Measurements from ENCODE around the gene SLC38A8.

SLC38A8 gene

DNA sequence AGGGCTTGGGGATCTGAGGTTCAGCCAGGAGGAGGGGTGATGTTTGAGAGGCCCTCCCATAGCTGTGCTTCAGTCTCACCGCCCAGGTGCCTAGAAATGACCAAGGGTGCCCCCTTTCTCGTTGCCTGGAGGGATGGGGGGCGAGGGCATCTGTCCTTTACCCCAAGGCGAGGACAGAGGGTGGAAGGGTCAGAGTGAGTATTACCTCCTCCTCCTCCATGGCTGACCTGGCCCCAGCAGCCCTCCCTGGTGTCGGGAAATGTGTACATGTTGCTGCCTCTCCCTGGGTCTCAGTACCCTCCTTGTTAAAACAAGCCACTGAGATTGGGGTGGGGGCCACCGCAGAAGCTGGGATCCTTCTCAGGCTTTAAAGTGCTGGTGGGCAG lies 72.2 kb downstream of the SLC38A8 start:
- TF ChIP-seq CREB1 (IDR thresholded peaks at IDR 0.05; ENCODE audit: low read depth): no peak
- no peak for TF ChIP-seq YY1 (IDR thresholded peaks at IDR 0.05; ENCODE audit: low read depth)
- TF ChIP-seq, protein P1, sequence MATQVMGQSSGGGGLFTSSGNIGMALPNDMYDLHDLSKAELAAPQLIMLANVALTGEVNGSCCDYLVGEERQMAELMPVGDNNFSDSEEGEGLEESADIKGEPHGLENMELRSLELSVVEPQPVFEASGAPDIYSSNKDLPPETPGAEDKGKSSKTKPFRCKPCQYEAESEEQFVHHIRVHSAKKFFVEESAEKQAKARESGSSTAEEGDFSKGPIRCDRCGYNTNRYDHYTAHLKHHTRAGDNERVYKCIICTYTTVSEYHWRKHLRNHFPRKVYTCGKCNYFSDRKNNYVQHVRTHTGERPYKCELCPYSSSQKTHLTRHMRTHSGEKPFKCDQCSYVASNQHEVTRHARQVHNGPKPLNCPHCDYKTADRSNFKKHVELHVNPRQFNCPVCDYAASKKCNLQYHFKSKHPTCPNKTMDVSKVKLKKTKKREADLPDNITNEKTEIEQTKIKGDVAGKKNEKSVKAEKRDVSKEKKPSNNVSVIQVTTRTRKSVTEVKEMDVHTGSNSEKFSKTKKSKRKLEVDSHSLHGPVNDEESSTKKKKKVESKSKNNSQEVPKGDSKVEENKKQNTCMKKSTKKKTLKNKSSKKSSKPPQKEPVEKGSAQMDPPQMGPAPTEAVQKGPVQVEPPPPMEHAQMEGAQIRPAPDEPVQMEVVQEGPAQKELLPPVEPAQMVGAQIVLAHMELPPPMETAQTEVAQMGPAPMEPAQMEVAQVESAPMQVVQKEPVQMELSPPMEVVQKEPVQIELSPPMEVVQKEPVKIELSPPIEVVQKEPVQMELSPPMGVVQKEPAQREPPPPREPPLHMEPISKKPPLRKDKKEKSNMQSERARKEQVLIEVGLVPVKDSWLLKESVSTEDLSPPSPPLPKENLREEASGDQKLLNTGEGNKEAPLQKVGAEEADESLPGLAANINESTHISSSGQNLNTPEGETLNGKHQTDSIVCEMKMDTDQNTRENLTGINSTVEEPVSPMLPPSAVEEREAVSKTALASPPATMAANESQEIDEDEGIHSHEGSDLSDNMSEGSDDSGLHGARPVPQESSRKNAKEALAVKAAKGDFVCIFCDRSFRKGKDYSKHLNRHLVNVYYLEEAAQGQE (IDR thresholded peaks at IDR 0.05; ENCODE audit: low read depth): no peak
- TF ChIP-seq EGR1 (IDR thresholded peaks at IDR 0.05): no peak
- no peak for TF ChIP-seq ZBTB7A (IDR thresholded peaks at IDR 0.05; ENCODE audit: low read depth)
- no peak for TF ChIP-seq EP300 (IDR thresholded peaks at IDR 0.05; ENCODE audit: borderline replicate concordance)
- no peak for TF ChIP-seq TEAD4 (IDR thresholded peaks at IDR 0.05)
- TF ChIP-seq, protein P2, sequence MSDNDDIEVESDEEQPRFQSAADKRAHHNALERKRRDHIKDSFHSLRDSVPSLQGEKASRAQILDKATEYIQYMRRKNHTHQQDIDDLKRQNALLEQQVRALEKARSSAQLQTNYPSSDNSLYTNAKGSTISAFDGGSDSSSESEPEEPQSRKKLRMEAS (IDR thresholded peaks at IDR 0.05): no peak
- TF ChIP-seq CEBPB (IDR thresholded peaks at IDR 0.05): no peak
- TF ChIP-seq, protein P3, sequence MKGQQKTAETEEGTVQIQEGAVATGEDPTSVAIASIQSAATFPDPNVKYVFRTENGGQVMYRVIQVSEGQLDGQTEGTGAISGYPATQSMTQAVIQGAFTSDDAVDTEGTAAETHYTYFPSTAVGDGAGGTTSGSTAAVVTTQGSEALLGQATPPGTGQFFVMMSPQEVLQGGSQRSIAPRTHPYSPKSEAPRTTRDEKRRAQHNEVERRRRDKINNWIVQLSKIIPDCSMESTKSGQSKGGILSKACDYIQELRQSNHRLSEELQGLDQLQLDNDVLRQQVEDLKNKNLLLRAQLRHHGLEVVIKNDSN (IDR thresholded peaks at IDR 0.05): no peak
- no peak for TF ChIP-seq FOXM1 (IDR thresholded peaks at IDR 0.05; ENCODE audit: borderline replicate concordance, low read depth)
- TF ChIP-seq TCF12 (IDR thresholded peaks at IDR 0.05; ENCODE audit: low read depth): no peak
- TF ChIP-seq RAD21 (IDR thresholded peaks at IDR 0.05; ENCODE audit: low read depth): no peak
- no peak for TF ChIP-seq TAF1 (IDR thresholded peaks at IDR 0.05; ENCODE audit: low read depth)

DNA sequence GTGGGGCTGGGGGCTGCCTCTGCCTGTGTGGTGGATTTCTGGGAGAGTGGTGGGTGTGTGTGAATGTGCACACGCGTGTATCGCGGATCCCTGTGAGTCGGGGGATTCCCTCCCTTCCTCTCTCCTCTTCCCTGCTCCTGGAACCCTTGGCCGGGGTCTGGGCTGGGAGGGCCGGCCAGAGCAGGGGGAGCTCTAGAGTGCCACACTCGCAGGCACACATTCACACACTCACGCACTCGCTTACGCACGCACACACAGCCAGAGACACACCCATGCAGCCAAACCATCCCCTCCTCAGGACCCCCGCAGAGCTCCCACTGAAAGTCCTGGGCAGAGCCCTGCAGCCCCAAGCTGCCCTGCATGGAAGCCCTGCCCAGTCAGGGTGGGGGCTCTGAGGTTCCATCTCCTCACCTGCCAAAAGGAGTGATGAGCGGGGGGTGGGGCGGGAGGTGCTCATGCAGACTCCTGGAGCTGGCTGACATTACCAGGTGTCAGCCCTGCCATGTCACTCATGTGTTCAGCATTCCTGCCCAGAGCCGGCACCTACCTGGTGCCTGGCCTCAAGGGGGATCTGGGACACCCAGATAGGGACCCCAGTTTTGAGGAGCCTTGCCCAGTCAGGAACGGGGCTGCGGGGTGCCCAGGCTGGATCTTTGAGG lies 72.7 kb downstream of the SLC38A8 start:
- TF ChIP-seq, protein P3 (IDR thresholded peaks at IDR 0.05): no peak
- no peak for TF ChIP-seq NFIC (IDR thresholded peaks at IDR 0.05)
- TF ChIP-seq, protein P1 (IDR thresholded peaks at IDR 0.05; ENCODE audit: low read depth): no peak

DNA sequence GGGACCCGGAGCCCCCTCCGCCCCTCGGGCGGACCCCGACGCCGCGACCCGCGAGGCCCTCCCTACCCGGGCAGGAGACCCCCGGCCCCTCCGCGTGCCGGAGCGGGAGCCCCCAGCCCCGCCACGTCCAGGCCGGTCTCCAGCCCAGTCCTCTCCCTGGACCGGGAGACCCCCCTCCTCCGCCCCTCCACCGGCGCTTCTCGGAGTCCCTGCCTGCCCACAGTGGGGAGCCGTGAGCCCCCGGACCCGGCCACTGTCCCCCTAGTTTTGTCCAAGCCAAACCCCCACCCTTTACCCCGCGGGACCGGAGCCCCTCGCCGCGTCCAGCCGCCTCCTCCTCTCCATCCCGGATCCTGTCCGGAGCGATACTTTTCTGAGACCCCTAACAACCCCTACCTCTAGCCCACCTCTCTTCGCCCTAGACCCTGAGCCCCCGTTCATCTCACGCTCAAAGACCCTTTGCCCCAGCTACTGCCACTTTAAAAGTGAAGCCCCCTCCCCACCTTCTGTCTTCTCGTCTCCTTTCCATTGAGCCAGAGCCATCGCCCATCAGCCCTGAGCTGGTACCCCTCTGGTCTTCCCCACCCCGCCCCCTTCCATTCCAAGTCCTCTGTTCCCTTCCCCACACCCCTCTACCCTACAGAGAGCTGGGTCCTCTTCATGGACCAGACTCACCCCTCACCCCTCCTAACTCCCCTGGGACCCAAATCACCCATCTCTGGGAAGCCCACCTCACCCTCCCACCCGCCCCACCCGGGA lies 73.5 kb downstream of the SLC38A8 start:
- TF ChIP-seq YY1 (IDR thresholded peaks at IDR 0.05; ENCODE audit: low read depth): no peak
- TF ChIP-seq, protein P3 (IDR thresholded peaks at IDR 0.05): no peak
- TF ChIP-seq ZBTB7A (IDR thresholded peaks at IDR 0.05; ENCODE audit: low read depth): peak; percentile 66
- no peak for TF ChIP-seq TAF1 (IDR thresholded peaks at IDR 0.05; ENCODE audit: low read depth)

DNA sequence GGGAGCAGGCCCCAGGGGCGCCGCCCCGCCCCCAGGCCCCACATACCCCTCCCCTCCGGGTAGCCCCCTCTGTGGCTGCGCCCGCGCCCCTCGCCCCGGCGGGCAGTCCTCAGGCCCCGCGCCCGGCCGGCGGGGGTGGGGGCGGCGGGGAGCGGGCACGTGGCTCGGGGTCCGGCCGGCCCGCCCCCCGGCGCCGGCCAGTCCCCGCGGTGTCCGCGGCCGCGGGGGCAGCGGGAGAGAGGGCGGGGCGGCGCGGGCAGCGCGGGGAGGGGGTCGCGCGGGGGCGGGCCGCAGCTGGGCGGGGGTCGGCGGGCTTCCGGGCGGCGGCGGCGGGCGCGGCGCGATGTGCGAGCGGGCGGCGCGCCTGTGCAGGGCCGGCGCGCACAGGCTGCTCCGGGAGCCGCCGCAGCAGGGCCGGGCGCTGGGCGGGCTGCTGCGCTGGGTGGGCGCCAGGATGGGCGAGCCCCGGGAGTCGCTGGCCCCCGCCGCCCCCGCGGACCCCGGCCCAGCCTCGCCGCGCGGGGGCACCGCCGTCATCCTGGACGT lies 74.2 kb downstream of the SLC38A8 start:
- no peak for TF ChIP-seq YY1 (IDR thresholded peaks at IDR 0.05; ENCODE audit: low read depth)
- TF ChIP-seq NFIC (IDR thresholded peaks at IDR 0.05): no peak
- TF ChIP-seq, protein P3 (IDR thresholded peaks at IDR 0.05): no peak; the same call in 1 of the 2 replicates
- TF ChIP-seq ZBTB7A (IDR thresholded peaks at IDR 0.05; ENCODE audit: low read depth): no peak; the same call in 1 of the 2 replicates
- TF ChIP-seq, protein P1 (IDR thresholded peaks at IDR 0.05; ENCODE audit: low read depth): no peak
- TF ChIP-seq EP300 (IDR thresholded peaks at IDR 0.05; ENCODE audit: borderline replicate concordance): no peak
- no peak for TF ChIP-seq FOXM1 (IDR thresholded peaks at IDR 0.05; ENCODE audit: borderline replicate concordance, low read depth)
- TF ChIP-seq TAF1 (IDR thresholded peaks at IDR 0.05; ENCODE audit: low read depth): no peak
